HT-29 (cell line): ENCODE measurements around the gene PLEKHM3. TPM values are rescaled to one million over a fixed set of nuclear protein-coding genes. Genes with fewer than 3 reads are reported as not detected.
A peak's percentile ranks its signal among the peaks of the same experiment; 100 is the strongest.
"Not testable (repeated sequence)": the region's sequence is repeated elsewhere in the genome, so short reads cannot be mapped to it uniquely, and the experiment has no call there.

Experiments used
- DNase-seq: peaks from one replicate; pipeline ENCODE4 v3.0.0-alpha.2; 2015; ENCODE audit warnings: low spot score
- total RNA-seq: library from RNA; depleted of rRNA; stranded (reverse); fragments of >200 nt; shearing (Covaris generic); gene quantifications from 2 replicates; pipeline ENCODE4 v1.2.3, GENCODE V29; 2014

The PLEKHM3 gene
- total RNA-seq, 1 experiment from 2014 or later: 9.0 TPM

DNA sequence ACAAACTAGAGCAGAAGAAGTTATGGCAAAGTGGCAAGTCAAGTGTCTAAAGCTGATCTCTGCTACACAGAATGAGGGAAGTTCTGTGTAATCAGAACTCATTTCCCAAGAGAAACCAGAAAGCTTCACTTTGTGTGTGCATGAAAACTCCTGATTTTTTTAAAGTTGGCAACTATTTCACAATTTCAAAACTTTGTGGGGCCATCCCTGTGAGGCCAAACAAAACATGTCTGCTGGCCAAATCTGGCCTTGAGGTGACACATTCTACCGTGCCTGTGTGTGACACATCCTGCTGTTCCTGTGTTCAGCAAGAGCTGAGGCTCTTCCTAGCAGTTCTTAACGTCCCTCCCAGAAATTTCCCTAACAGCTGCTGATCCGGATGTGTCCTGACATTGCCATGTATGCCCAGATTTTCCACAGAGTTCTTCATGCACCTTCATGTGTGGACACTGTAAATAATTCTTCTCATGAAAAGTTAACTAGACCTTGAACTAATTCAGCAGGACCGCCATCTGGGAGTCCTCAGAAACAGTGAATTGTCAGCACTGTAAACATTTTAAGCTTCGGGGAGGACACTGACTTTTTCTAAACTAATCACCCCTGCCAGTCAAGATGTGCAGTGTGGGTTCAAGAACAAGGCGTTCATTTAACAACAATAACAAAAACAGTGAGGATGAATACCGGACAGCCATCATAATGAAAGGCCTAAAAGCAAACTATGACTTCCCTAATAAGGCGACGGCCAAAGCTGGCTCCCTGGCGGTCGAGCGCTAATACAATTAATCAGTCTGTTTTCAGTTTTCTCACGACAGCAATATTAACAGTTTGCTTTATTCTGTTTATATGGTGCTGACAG lies 99.0 kb downstream of the PLEKHM3 start:
- peak; percentile 20 for DNase-seq

DNA sequence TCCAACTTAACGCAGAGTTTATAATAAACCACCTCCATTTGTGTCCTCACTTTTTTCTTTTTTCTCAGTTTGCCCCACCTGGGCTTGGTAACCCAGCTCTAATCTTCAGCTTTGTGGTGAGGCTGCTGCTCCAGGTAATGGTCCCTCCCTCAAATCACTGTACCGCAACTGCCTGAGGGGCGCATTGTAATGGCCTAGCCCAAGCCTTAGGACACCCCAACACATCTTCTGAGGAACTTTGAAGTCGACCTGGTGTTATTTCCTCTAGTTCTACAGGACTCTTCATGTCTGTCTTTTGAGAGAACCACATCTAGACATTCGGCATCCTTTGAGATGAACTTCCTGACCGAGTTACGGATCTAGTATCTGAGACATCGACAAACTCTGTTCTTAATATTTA lies 99.7 kb downstream of the PLEKHM3 start:
- DNase-seq: no peak

DNA sequence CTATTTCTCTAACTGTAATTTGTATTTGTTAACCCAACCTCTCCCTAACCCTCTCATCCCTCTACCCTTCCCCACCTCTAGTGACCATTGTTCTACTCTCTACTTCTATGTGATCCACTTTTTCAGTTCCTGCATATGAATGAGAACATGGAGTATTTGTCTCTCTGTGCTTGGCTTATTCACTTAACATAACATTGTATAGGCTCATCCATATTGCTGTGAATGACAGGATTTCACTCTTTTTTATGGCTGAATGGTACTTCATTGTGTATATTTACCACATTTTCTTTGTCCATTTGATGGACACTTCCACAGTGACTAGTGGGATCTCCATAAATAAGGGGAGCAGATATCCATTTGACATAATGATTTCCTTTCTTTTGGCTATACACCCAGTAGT lies 103.7 kb downstream of the PLEKHM3 start:
- DNase-seq: no peak

DNA sequence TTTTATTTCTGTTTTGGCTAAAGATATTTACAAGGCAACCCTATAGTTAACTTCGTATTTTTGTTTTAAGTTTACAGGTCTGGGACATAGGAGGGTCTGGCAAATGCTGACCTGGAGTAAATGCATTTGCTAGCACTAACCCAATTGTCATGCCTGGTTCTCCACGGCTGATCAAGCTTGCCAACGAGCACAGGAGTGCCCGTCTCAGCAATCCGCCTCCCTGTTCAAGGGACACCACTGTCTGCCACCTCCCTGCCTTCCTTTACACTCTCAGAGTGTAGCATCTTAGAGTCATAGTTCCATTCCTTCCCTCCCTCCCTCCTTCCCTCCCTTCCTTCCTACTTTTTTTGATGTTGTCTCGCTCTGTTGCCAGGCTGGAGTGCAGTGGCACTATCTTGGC lies 104.6 kb downstream of the PLEKHM3 start:
- no peak for DNase-seq

DNA sequence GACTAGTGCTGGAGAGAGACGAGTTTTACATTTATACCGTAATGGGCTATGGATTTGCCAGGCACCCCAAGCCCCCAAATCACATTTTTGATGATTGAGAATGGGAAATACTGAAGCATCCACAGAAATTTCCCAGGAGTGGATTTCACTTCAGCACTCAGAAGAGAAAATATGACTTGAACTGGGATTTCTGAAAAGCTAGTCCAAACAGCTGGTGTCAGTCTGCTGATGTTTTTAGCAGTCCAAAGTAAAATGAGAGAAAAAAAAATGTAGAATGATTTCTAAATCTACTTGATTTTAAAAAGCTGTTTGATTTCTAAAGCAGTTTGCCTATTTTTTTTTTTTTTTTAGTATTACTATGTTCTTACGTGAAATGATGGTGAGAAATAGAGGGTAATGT lies 105.0 kb downstream of the PLEKHM3 start:
- no peak for DNase-seq

DNA sequence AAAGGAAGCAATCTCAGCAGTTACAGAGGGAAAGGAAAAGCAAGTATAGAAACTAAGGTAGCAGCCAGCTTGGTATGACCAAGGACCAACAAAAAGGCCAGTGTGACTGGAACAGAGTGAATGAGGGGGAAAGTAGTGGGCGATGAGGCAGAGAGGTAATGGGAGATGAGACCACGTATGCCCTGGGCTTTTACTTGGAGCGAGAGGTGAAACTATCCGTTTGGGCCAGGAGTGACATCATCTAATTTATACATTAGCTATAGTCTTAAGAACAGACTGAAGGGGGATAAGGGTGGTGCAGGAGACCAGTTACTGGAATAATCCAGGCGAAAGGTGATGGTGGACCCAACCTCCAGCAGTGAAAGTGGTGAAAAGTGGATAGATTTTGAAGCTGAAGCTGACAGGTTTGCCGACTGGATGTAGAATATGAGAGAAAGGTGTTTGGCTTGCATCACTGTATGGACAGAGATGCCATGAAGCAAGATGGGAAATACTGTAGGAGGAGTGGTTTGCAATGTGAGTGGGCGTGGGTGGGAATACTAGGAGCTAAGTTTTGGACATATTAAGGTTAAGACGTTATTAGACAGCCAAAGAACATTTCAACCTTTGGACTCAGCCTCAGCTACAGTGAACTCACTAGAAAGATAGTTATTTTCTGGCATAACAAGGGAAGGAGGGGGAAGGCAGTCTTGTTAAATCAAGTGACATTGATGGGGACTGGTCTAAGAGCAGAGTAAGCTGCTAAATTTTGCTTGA lies 106.0 kb downstream of the PLEKHM3 start:
- DNase-seq: no peak

DNA sequence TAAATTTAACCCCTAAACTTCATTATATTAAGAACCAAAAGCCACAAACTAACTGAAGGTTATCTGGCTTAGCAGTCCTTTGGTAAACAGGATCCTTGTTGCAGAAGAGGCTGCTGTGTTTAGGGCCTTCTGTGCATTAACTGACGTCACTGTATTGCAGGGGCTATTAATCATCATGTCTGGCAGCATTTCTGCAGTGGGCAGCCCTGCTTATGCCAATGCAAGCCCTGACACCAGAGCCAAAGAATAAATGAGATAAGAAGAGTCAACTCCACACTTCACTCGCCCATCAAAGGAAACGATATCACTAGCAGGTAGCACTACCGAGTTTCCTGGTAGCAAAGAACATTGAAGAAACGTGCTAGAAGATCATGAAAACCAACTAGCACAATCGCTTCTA lies 110.6 kb downstream of the PLEKHM3 start:
- no peak for DNase-seq

DNA sequence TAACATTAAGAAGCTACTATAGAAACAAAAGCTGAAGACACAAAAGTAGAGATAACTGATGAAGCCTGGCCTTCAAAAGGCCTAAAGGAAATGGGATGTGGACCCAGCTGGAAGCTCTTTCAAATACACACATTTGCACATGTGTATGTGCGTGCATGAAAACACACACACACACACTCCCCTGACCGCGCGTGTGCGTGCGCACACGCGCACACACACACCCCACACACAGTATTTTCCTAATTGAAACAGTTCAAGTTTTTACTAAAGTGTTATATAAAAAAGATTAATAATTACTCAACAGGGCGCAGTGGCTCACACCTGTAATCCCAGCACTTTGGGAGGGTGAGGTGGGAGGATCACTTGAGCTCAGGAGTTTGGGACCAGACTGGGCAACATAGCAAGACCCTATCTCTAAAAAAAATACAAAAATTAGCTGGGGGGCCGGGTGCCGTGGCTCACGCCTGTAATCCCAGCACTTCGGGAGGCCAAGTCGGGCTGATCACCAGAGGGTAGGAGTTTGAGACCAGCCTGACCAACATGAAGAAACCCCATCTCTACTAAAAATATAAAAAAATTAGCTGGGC lies 111.5 kb downstream of the PLEKHM3 start:
- no peak for DNase-seq

DNA sequence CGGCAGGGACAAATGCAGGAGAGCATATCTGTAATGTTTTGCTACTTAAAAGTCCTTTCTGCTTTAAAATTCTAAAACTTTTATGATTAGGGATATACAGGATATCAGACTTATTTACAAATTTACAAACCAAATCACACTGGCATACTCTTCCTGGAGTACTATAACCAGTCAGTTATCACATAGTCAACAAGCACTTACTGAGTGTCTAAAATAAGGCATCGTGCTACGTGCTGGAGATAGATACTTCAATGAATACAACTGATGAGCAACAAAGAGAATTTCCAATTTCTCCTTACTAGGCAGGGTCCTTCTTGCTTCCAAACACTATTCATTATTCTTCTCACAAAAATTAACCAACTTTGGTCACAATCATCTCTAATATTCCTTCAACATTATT lies 113.5 kb downstream of the PLEKHM3 start:
- no peak for DNase-seq

DNA sequence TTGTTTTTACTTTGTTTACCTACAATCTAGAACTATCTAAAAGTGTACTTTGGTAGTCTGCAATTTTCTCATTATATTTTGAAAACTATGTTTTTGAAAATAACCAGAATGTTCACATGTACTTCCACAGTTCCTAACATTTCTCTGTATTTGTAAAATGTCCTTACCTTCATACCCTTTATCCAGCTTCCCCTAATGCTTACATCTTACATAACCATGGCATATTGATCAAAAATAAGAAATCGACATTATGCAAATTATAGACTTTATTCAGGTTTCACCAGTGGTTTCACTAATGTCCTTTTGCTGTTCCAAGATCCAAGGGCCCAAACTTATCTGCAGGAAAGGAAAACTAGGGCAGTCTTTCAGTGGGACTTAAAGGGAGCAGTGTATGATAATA lies 114.1 kb downstream of the PLEKHM3 start:
- DNase-seq: no peak

DNA sequence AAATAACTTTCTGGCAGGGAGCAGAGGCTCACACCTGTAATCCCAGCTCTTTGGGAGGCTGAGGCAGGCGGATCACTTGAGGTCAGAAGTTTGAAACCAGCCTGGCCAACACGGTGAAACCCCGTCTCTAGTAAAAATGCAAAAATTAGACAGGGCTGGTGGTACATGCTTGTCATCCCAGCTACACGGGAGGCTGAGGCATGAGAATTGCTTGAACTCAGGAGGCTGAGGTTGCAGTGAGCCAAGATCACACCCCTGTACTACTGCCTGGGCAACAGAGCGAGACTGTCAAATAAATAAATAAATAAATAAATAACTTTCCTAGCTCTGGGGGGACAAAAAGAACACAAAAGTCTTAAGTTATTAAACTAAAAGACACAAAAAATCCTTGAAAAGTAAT lies 118.8 kb downstream of the PLEKHM3 start:
- not testable (repeated sequence) for DNase-seq

DNA sequence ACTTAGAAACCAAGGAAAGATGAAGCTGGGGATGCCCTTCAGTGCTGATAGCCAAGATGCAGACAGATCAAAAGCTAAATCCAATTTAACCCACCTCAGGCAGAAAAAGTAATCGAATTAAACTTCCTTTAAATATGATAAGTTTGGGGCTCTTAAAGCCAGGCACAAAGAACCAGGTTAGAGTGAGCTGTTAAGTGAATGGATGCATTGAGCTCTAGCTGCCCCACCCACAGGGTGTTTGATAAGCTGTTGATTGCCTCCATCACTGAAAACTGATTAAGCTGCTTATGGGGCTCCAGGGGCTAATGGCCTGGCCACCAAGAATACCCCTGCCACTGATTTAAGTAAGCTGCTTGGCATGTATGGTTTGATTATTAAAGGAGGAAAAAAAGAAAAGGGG lies 119.8 kb downstream of the PLEKHM3 start:
- DNase-seq: no peak

DNA sequence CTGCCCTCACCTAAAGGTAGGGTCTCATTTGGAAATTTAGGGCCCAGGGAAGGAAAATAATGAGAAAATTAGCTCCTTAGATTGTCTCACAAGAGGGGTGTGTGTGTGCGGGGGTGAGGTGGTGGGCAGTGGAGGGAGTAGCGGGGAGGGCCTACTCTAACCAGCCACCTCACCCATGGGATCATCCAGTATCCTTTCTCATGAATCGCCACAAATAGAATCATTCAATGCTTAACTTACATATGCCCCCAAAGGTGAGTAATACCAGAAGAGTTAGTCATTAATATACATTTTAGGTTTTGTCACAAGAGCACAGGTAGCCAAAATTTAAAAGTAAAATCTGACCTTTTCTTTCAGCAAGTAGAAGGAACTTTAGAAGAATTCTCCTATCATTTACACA lies 122.1 kb downstream of the PLEKHM3 start:
- no peak for DNase-seq

DNA sequence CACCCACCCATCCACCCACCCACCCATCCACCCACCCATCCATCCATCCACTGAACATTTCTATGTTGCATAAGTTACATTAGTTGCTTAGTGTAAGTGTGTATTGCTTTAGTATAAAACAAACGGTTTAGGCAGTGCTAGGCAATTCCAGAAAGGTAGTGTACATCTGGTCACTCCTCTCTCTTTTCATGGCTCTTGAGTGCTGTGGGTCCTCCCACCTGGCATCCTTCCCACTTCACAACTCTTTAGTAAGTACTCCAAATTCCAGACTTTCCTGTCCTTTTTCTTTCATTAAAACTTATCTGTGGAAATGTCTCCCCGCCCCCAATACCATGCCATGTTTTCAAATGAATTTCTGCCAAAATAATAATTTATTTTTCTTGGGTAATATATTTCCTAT lies 122.5 kb downstream of the PLEKHM3 start:
- no peak for DNase-seq

DNA sequence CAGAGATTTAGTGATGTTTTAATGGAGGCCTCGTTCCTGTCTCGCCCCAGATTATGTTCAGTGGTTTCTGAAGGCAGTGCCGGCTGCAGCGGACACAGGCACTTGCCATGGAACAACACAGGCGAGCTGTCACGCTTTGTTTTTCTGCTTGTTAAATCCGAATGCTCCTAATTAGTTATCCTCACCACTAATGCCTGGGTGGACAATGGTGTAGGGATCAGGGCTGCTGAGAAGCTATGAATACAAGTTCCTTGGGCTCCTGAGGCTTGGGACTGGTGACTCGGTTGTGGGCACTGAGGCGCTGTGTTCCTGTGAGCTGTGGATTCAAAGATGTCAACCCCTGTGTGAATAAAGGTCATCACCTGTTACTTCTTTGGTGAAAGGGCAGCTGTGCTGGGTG lies 123.5 kb downstream of the PLEKHM3 start:
- no peak for DNase-seq

DNA sequence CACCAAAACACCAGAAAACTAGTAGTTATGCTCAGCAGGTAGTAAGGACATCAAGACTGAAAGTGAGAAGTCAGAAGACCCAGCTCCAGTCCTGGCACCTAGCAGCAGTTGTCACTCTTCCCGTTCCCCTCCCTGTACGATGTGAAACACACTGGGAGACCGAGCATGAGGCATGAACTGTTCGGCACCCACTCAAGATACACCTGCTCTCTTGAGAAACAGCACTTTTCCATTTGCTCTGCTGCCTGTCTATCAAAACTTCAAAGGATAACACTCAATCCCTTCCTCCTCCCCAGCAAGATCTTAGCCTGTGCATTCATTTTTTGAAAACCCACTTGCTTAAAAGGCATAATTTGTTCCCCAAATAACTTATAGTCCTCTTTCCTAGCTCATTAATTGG lies 123.9 kb downstream of the PLEKHM3 start:
- no peak for DNase-seq

DNA sequence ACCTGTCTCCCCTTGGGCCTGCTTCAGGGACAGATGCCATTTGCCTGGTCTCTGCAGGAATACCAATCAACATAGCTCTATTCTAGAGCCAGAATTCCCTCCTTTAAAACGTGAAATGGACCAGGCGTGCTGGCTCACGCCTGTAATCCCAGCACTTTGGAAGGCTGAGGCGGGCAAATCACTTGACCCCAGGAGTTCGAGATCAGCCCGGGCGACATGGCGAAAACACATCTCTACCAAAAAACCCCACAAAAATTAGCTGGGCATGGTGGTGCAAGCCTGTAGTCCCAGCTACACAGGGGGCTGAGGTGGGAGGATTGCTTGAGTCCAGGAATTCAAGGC lies 127.0 kb downstream of the PLEKHM3 start:
- no peak for DNase-seq

DNA sequence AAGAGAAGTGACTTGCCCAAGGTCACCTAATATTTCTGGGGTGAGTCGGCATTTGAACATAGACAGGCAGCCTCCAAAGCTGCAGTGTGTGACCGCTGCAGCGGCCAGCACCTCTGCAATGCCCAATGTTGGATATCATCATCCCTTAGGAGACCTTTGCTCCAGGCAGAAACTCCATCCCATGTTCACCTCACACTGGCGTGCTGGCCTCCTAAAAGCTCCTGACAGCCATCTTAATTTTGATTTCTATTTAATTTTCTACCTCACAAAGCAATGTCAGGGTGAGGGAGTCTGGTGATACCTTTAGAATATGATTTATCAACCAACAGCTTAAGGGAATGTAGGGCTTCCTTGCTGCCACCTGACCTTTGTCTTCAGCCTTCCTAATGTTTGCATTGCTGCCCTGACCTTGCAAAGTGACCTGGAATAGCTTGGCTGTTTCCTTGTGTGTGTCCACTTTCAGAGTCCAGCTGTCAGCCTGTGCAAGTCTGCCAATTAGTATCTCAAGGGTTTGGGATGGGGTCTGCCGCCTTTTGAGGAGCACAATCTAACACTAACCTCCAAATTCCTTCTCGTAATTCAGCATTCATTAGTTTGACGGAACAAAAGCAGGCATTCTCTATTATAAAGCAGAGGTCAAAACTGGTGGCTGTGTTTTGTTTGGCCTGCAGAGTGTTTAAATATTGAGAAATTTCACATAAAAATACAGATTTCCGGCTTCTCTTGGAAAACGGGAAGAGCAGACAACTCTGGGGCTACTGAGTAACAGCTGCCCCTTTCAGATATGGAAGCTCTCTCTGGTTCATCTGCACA lies 127.6 kb downstream of the PLEKHM3 start:
- no peak for DNase-seq

DNA sequence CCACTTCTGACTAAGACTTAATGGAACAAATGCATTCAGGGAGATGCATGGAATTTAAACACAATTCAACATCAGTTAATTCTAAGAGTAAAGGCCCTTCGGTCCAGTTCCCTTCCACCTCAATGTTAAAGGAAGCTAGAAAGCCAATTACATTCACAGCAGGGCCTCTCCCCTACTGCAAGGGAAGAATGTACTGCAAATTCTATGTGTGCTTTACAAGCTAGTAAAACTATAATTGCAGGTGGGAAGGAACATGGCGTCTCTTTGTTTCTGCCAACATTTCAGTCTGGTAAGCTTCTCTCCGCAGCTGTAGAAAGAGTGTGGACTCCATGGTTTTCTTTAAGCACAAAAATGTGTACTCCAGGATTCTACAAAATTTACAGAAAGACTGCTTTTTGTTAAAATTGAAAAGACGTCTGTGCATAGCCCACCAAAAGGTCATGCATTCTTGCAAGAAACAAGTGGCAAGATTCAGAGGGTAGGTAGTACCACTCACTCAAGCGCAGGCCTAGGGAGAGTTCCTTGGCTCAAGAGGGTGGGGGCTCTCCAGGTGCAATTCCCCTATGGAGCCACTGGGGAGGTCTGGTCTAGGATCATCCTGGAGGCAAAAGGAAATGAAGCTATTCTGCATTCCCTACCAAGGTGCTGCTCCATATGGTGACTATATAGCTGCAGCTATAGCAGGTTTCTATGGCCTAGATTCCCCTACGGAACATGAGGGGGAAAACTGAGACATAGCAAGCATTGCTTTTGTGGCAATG lies 128.6 kb downstream of the PLEKHM3 start:
- peak; percentile 40 for DNase-seq

DNA sequence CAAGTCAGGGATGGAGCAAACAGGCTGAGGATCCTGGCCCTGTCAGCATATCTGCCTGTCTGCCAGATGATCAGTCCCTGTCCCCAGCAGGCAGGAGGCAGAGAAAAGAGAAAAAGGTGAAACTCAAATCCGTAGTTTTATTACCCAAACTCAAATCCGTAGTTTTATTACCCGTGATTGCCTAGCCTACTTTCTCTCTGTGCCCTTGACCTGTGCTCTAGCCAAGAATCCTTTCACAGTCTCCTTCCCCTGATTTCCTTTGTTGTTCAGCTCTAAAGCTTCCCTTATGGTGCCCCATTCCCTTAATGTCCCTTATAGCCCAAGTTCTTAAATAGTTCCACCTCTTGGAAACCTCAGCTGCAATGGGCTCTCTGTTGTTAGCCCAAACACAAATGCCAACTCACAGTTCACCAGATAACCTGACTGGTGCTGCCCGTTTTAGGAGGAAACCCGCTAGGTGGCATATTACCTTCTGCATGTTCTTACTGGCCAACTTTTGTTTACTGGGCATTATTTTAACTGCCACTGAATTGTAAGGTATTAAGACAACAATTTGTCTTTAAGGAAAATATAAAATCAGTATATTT lies 130.0 kb downstream of the PLEKHM3 start:
- DNase-seq: no peak
